GM21526 (cell line): ENCODE measurements around the gene VAC14.

ENCODE experiments used
- ATAC-seq: cut with Tn5 transposase; IDR thresholded peaks from one replicate; pipeline ENCODE4 v1.9.1; 2021; ENCODE audit warnings: moderate library complexity; ENCODE audit not compliant: unreplicated experiment, low FRiP score

The VAC14 gene

GRCh38 chr16:70766658-70767057 lies 34.3 kb downstream of the VAC14 start:
- ATAC-seq = no peak

GRCh38 chr16:70766176-70766575 lies 34.8 kb downstream of the VAC14 start:
- no peak for ATAC-seq

- ATAC-seq = no peak
These were observed 35.5 kb downstream of the VAC14 start for GRCh38 chr16:70765491-70765890.

GRCh38 chr16:70764632-70765031 lies 36.3 kb downstream of the VAC14 start:
- ATAC-seq = no peak

- no peak for ATAC-seq
These were observed 40.7 kb downstream of the VAC14 start for GRCh38 chr16:70760221-70760620.

GRCh38 chr16:70759666-70760065 lies 41.3 kb downstream of the VAC14 start:
- ATAC-seq = no peak

GRCh38 chr16:70758786-70759185 lies 42.2 kb downstream of the VAC14 start:
- no peak for ATAC-seq

GRCh38 chr16:70757183-70757582 lies 43.8 kb downstream of the VAC14 start:
- no peak for ATAC-seq

- ATAC-seq = no peak
These were observed 44.9 kb downstream of the VAC14 start for GRCh38 chr16:70756071-70756470.

- ATAC-seq = no peak
These were observed 45.9 kb downstream of the VAC14 start for GRCh38 chr16:70754851-70755600.

GRCh38 chr16:70754371-70754770 lies 46.6 kb downstream of the VAC14 start:
- ATAC-seq = no peak

- ATAC-seq = no peak
These were observed 47.1 kb downstream of the VAC14 start for GRCh38 chr16:70753694-70754325.

- no peak for ATAC-seq
These were observed 47.7 kb downstream of the VAC14 start for GRCh38 chr16:70753228-70753627.

- ATAC-seq = no peak
These were observed 48.5 kb downstream of the VAC14 start for GRCh38 chr16:70752426-70752825.

- ATAC-seq = no peak
These were observed 49.4 kb downstream of the VAC14 start for GRCh38 chr16:70751593-70751992.

GRCh38 chr16:70750893-70751467 lies 50.0 kb downstream of the VAC14 start:
- no peak for ATAC-seq

GRCh38 chr16:70749681-70750601 lies 51.0 kb downstream of the VAC14 start:
- no peak for ATAC-seq

- ATAC-seq = no peak
These were observed 51.8 kb downstream of the VAC14 start for GRCh38 chr16:70749006-70749678.

- no peak for ATAC-seq
These were observed 53.0 kb downstream of the VAC14 start for GRCh38 chr16:70747703-70748631.
